Fibroblast of lung (primary cell): ENCODE results near the gene CRAMP1. TPM values are rescaled to one million over a fixed set of nuclear protein-coding genes. Genes with fewer than 3 reads are reported as not detected.
"Not testable (repeated sequence)": the region's sequence is repeated elsewhere in the genome, so short reads cannot be mapped to it uniquely, and the experiment has no call there.

Experiments used
- DNase-seq, 2 donors: peaks; one replicate each; pipeline versions ENCODE4 v3.0.0 to v3.0.0-alpha.2; 2010; ENCODE audit warnings: low read depth in 2 of 2
- H2AFZ ChIP-seq: 2 replicates; pipeline ENCODE4 v1.5.1; 2012; ENCODE audit warnings: low read length, control low read depth, inconsistent platforms
- H3K27ac ChIP-seq: 2 replicates; pipeline ENCODE4 v1.5.1; 2011; ENCODE audit warnings: low read length, control low read depth; ENCODE audit not compliant: insufficient read depth
- H3K27me3 ChIP-seq: 2 replicates; pipeline ENCODE4 v1.5.1; 2011; ENCODE audit warnings: mild to moderate bottlenecking, low read length; ENCODE audit not compliant: control insufficient read depth, insufficient read depth
- H3K36me3 ChIP-seq: 2 replicates; pipeline ENCODE4 v1.5.1; 2011; ENCODE audit warnings: low read length; ENCODE audit not compliant: control insufficient read depth, insufficient read depth
- H3K4me1 ChIP-seq: 2 replicates; pipeline ENCODE4 v1.5.1; 2011; ENCODE audit warnings: low read length; ENCODE audit not compliant: control insufficient read depth, insufficient read depth; ENCODE audit errors: extremely low read depth
- H3K4me2 ChIP-seq: 2 replicates; pipeline ENCODE4 v1.5.1; 2011; ENCODE audit warnings: low read length, control low read depth; ENCODE audit not compliant: insufficient read depth; ENCODE audit errors: extremely low read depth
- H3K4me3 ChIP-seq, 4 experiments: fragments of 200-600 bp in 1 of 4; sonication (generic) in 1 of 4; replicated peaks in 1 of 4; 2 replicates each; pipeline ENCODE4 v1.5.1; 2011 to 2016; ENCODE audit warnings: low read length in 4 of 4, low read depth in 3 of 4, mild to moderate bottlenecking in 3 of 4, control low read depth in 2 of 4, inconsistent platforms in 1 of 4, mixed read lengths in 1 of 4; ENCODE audit not compliant: insufficient read depth in 1 of 4; ENCODE audit errors: control extremely low read depth in 1 of 4
- H3K79me2 ChIP-seq: 2 replicates; pipeline ENCODE4 v1.5.1; 2012; ENCODE audit warnings: mild to moderate bottlenecking, low read length, inconsistent platforms; ENCODE audit not compliant: control insufficient read depth, insufficient read depth
- H3K9ac ChIP-seq: 2 replicates; pipeline ENCODE4 v1.5.1; 2011; ENCODE audit warnings: mild to moderate bottlenecking, low read length, control low read depth; ENCODE audit not compliant: insufficient read depth
- H3K9me3 ChIP-seq: 2 replicates; pipeline ENCODE4 v1.5.1; 2012; ENCODE audit warnings: low read depth, low read length; ENCODE audit not compliant: control insufficient read depth, insufficient read depth
- H4K20me1 ChIP-seq: 2 replicates; pipeline ENCODE4 v1.5.1; 2011; ENCODE audit warnings: low read length; ENCODE audit not compliant: control insufficient read depth, insufficient read depth; ENCODE audit errors: extremely low read depth
- EZH2 ChIP-seq: IDR thresholded peaks from 2 replicates; pipeline ENCODE4 v1.5.1; 2012; ENCODE audit warnings: low read length, control low read depth, mild to moderate bottlenecking; ENCODE audit errors: missing control alignments
- polyA plus RNA-seq, 2 donors: library from polyadenylated mRNA; depleted of rRNA in 1 of 2; stranded (reverse) in 1 of 2; unstranded in 1 of 2; fragments of >200 nt; gene quantifications; 2 replicates each; pipeline ENCODE4 v1.2.1, GENCODE V29; 2011 to 2012; ENCODE audit warnings: missing spikeins in 1 of 2
- total RNA-seq: library from RNA; depleted of rRNA; stranded (reverse); fragments of >200 nt; gene quantifications from 2 replicates; pipeline ENCODE4 v1.2.1, GENCODE V29; 2014
- TF ChIP-seq, protein P1 (sequence below), 2 donors: IDR thresholded peaks in 1 of 2; conservative IDR thresholded peaks in 1 of 2; 1 replicate in 1 of 2; 2 replicates in 1 of 2; pipeline ENCODE4 v1.5.1; 2011 to 2012; ENCODE audit warnings: low read length in 2 of 2, control low read depth in 1 of 2, inconsistent platforms in 1 of 2, low read depth in 1 of 2, mild to moderate bottlenecking in 1 of 2

Gene CRAMP1
- total and polyA plus RNA-seq, 2 donors (not counting 1 experiment from before 2014, with no cell fraction given), result 6.2 to 7.8 TPM

DNA sequence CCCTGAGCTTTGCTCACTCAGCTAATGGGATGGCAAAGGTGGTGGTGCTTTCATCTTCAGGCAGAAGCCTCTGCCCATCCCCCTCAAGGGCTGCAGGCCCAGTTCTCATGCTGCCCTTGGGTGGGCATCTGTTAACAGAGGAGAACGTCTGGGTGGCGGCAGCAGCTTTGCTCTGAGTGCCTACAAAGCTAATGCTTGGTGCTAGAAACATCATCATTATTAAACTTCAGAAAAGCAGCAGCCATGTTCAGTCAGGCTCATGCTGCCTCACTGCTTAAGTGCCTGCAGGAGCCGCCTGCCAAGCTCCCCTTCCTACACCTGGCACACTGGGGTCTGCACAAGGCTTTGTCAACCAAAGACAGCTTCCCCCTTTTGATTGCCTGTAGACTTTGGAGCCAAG lies 88.1 kb downstream of the CRAMP1 start:
- H3K4me1 ChIP-seq, result no peaks in the 10 kb centered on the region
- H3K9ac ChIP-seq, result no peak overlapping the region
- no peaks in the 10 kb centered on the region for H4K20me1 ChIP-seq
- no peak overlapping the region for H3K4me2 ChIP-seq
- no peaks in the 10 kb centered on the region for H3K79me2 ChIP-seq
- H3K27ac ChIP-seq, result no peak overlapping the region
- TF ChIP-seq EZH2, result no peak
- TF ChIP-seq, protein P1, sequence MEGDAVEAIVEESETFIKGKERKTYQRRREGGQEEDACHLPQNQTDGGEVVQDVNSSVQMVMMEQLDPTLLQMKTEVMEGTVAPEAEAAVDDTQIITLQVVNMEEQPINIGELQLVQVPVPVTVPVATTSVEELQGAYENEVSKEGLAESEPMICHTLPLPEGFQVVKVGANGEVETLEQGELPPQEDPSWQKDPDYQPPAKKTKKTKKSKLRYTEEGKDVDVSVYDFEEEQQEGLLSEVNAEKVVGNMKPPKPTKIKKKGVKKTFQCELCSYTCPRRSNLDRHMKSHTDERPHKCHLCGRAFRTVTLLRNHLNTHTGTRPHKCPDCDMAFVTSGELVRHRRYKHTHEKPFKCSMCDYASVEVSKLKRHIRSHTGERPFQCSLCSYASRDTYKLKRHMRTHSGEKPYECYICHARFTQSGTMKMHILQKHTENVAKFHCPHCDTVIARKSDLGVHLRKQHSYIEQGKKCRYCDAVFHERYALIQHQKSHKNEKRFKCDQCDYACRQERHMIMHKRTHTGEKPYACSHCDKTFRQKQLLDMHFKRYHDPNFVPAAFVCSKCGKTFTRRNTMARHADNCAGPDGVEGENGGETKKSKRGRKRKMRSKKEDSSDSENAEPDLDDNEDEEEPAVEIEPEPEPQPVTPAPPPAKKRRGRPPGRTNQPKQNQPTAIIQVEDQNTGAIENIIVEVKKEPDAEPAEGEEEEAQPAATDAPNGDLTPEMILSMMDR (conservative IDR thresholded peaks at IDR 0.05 in 1 of 2, IDR thresholded peaks at IDR 0.05 in 1 of 2; ENCODE audit: low read depth in 1 of 2, low read length in 2 of 2), result no peak
- H3K9me3 ChIP-seq, result no peaks in the 10 kb centered on the region
- H3K4me3 ChIP-seq, result no peak overlapping the region
- peaks cover 11% of the 10 kb centered on the region for H3K36me3 ChIP-seq
- H2AFZ ChIP-seq, result no peak overlapping the region
- no peak for DNase-seq
- no peaks in the 10 kb centered on the region for H3K27me3 ChIP-seq

DNA sequence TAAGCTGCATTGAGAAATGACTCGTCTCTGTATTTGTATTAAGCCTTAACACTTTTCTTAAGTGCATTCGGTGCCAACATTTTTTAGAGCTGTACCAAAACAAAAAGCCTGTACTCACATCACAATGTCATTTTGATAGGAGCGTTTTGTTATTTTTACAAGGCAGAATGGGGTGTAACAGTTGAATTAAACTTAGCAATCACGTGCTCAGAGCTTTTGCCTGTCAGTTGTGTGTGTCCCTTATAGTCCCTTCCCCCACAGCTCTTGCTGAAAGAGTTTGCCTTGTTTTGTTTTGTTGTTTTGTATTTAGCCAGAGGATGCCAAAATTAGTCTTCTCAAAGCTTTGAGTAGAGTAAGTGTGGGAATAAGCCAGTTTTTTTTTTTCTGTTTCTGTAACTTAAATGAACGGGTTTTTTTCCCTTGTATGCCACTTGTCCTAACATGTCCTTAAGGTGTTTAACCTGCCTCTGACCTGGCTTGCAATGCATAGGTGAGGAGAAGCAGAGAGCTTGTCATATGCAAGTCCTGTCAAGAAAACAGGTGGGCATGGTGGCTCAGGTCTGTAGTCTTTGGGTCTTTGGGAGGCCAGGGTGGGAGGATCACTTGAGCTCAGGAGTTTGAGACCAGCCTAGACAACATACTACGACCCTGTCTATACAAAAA lies 89.2 kb downstream of the CRAMP1 start:
- TF ChIP-seq, protein P1 (conservative IDR thresholded peaks at IDR 0.05 in 1 of 2, IDR thresholded peaks at IDR 0.05 in 1 of 2; ENCODE audit: low read depth in 1 of 2, low read length in 2 of 2), result no peak
- no peak for TF ChIP-seq EZH2
- Histone ChIP-seq H2AFZ (no peak overlapping the region), H4K20me1 (no peaks in the 10 kb centered on the region), H3K4me1 (no peaks in the 10 kb centered on the region), H3K4me3 (no peak overlapping the region), H3K79me2 (peaks cover 3% of the 10 kb centered on the region), H3K9me3 (no peaks in the 10 kb centered on the region), H3K36me3 (peaks cover 11% of the 10 kb centered on the region), H3K27ac (no peak overlapping the region), H3K9ac (no peak overlapping the region), H3K27me3 (no peaks in the 10 kb centered on the region), H3K4me2 (no peak overlapping the region)
- no peak for DNase-seq

DNA sequence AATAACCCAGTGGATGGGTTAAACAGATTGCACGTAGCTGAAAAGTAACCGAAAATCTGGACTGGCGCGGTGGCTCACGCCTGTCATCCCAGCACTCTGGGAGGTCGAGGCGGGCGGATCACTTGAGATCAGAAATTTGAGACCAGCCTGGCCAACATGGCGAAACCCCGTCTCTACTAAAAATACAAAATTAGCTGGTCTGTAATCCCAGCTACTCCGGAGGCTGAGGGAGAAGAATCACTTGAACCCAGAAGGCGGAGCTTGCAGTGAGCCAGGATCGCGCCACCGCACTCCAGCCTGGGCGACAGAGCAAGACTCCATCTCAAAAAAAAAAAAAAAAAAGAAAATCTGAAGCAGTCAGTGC lies 93.1 kb downstream of the CRAMP1 start:
- H3K9ac ChIP-seq, result peak overlapping the region; percentile 84
- H3K9me3 ChIP-seq, H3K27me3 ChIP-seq, H4K20me1 ChIP-seq, H3K36me3 ChIP-seq, H3K4me1 ChIP-seq: not testable (repeated sequence)
- peak overlapping the region; percentile 92 for H3K4me2 ChIP-seq
- H3K27ac ChIP-seq, result peak overlapping the region; percentile 93
- H2AFZ ChIP-seq, result peak overlapping the region; percentile 88
- peak overlapping the region; percentile 85 to 98 (median 88) for H3K4me3 ChIP-seq
- peaks cover 39% of the 10 kb centered on the region for H3K79me2 ChIP-seq
- DNase-seq, result peak in 1 of 2 donors; percentile 39
